ENCODE data around the gene NECAB3. TPM values are rescaled to one million over a fixed set of nuclear protein-coding genes. Genes with fewer than 3 reads are reported as not detected.

NECAB3 gene
- total RNA-seq, 1 experiment from 2014 or later, result 40.2 TPM

DNA sequence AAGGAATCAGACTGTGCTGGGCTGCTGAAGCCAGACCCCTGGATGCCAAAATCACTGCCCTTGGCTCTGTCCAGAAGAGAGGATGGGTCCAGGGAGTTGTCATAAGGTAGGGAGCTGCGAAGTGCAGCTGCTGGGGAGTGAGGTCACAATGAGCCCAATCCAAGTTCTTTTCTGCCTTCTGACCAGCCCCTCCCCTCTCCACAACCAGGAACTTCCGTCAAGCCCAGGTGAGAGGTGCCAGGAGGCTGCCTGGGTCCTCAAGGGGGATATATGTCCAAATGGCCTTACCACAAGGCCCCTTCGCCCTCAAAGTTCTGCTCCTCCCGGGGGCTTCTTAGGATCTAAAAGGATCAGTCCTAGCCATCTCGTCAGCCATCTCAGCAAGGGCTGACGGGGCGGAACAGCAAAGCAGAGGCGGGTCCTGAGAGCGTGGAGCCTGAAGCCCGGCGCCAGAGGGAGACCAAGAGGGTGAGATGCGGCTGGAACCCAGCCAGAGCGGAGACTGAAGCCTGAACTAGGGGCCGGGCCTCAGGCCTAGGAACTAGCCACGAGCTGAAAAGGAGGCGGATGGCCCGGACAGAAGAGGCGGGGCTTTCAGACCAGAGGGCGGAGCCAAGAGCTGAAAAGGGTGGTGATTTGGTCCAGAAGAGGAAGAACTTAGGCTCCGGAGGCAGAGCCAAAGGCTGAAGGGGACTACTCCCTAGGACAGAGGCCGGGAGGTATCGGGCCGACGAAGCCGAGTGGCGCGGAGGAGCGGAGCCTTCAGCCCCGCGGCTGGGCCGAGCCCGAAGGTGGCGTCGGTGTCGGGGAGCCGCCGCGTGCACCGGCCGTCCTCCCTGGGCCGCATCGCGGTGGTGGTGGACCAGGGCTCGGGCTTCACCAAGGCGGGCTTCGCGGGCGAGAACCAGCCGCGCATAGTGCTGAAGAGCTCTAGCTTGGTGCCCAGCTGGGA, 7.7 kb downstream of the NECAB3 start, which contains the start of gene ACTL10:
Gene ACTL10 (plus strand): TSS at position 651 of the 952 bp plus-strand sequence. CDS start 555 bp downstream, outside the sequence.
- no peak for DNase-seq (ENCODE audit: extremely low read depth, low read depth)

DNA sequence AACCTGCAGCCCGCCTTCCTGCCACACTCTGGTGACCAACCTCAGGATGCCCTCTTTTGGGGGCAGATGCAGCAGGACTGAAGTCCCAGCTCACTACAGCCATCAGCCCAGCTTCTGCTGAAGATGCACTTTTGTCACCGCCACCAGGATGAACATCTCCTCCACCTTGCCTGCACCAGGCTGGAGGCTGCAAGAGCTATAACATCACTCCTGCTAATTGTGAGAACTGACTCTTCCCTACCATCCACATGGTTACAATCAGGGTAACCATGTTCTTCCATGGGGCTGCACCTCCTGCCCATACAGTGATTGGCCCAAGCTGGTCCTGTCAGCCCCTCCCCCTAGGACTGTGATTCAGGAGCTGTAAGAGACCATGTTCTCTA, 9.5 kb downstream of the NECAB3 start:
- DNase-seq (ENCODE audit: extremely low read depth, low read depth), result no peak

DNA sequence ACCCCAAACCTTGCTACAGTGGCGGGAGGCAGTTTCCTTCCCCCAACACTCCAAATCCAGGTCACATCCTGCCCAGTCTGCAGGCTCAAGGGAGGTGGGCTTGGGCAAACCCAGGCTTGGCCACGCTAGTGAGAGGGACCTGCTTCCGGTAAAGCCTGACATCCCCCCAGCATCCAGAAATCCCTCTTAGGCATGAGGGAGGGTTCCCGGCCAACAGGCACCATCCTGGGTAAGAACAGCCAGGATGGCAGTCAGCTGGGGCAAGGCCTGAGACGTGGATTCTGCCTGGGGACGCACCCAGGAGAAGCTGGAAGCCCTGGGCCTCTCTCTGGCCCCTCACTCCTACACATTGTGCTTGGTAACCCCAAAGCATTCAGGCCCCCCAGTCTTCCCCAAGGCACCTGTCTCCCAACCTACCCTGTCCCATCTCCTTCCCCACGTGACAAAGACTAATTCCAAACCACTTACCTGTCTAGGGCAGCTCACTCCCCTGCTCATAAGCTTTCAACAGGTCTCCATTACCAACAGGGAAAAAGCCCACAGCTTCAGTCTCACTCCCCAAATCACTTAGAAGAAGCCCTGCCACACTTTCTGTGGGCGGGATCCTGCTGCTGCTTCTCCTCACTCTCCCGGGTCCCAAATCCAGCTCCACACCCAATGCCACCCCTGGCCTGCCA, 10.0 kb downstream of the NECAB3 start:
- DNase-seq (ENCODE audit: extremely low read depth, low read depth), result no peak

DNA sequence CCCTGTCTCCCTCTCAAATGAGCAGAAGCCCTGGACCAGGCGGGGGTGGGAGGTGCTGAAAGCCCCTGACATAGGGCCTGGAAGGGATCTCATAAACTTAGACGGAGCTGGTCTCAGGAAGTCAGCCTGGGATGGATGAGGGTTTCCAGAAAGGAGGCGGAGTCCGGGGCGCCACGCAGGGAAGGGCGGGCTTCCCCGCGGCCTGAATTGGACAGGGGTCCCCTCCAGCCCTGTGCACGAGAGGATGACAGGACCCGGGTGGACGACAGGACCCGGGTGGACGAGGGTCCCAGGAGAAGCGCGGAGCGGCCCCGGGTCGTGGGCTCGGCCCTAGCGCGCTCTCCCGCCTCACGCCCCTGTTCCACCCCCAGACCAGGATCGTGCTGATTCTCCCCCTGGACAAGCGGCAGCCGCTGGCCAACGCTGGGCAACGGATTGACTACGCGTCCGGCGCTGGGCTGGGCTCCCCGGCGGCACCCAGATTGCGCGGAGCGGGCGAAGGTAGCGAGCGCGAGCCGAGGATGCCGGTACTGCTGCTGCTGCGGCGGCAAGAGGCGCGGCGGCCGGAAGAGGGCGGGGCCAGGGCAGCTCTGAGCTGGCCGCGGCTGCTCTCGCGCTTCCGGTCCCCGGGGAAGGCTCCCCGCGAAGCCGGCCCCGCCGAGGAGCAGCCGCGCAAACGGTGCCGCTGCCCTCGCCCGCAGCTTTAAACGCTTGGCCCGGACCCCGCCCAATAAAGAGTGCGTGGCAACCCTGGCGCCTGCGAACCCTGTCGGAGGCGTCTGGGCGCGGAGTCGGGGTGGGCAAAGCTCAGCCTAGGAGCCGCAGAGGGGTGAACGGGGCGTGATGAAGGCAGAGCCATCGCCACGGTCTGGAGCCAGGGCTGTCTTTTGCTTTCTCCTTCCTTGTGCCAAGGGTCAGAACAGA, 10.8 kb downstream of the NECAB3 start:
- peak; percentile 62 for DNase-seq (ENCODE audit: extremely low read depth, low read depth)

DNA sequence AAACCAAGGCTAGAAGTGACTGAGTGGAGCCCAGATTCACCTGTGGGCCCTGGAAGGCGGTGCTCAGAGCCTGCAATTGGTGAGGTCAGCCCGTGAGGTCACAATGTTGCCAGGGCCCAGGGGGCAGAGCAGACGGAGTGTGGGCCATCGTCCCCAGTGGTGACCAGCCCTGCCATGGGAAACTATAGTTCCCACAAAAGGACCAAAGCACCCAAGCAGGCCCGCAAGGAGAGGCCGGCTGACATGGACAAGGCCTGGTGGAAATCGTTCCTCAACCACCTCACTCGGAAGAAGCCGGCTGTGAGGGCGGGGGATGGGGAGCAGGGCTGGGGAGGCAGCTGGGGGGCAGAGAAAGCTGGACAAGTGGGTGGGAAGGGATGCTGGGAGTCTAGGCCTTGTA, 12.1 kb downstream of the NECAB3 start, which contains the start of gene C20orf144:
Gene C20orf144 (plus strand): TSS at position 156 of the 400 bp plus-strand sequence. CDS start 19 bp downstream, at position 175.
- no peak for DNase-seq (ENCODE audit: extremely low read depth, low read depth)

DNA sequence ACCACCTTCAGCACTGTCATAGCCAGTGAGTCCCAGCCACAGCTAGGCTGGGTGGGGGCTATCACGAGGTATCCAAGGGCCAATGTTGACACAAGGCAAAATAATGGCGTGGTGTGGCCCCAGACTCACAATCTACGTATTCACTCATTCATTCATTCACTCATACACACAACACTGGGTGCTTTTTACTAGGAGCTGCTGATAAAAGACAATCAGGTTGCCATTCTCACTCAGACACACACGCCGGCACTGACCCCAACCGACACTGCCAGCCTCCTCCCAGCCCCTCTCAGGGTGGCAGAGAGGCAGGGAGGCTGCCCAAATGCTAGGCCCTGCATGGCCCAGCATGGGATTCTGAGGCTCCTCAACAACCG, 13.6 kb downstream of the NECAB3 start:
- no peak for DNase-seq (ENCODE audit: extremely low read depth, low read depth)

DNA sequence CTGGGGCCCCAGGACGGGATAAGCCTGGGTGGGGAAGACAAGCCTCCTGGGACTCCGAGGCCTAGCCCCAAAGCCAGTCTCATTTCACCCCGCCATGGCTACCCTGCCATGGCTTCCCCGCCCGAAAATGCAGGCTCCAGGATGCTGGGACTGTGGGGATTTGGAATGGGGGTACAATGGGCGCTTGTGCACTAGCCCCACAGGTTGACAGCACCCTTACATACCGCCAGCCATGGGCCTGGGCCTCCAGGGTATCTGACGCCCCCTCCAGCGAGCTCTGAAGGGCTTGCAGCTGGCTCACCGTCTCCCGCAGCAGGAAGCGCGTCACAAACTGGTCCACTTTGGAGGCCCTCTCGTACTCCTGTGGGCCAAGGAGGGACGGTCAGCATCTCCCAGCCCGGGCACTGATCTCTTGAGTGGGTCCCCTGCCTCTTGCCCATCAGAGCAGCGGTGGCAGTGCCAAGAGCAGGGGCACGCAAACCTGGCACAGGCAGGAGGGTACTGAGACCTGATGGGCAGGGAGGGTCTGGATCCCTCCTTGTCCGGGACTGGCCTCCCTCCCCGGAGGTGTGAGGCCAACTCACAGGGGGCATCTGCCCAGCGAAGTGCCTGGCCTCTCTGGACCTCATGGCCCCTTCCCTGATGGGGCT, 14.1 kb downstream of the NECAB3 start:
- DNase-seq (ENCODE audit: extremely low read depth, low read depth), result no peak

DNA sequence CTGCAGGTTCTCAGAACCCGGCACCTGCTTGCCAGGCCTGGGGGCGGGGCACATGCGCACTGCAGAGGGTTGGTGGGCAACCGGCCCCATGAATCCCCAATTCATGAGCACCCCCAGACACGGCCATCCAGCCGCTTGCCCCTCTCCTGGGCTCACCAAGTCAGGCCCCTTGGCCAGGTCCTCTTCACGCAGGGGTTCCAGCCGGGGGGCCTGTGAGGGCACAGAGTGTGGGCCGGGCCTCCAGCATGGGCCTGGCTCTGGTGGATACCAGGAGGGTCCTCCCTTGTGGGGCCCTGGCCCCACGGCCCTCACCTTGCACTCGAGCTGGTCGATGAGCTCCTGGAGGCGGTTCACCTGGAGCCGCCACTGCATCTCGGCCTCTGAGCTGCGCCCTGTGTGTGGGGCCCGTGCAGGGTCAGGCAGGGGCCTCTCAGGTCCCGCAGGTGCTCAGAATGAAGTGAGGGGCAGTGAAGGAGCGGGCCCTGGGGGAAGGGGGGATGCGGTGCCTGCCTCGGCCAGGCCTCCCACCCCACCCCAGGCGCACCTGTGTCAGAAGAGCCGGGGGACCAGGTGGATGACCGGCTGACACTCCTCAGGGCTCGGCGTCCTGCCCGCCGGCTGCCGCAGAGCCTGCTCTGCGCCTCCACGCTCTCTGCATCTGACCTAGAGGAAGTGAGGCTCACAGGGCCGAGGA, 14.7 kb downstream of the NECAB3 start:
- no peak for DNase-seq (ENCODE audit: extremely low read depth, low read depth)

DNA sequence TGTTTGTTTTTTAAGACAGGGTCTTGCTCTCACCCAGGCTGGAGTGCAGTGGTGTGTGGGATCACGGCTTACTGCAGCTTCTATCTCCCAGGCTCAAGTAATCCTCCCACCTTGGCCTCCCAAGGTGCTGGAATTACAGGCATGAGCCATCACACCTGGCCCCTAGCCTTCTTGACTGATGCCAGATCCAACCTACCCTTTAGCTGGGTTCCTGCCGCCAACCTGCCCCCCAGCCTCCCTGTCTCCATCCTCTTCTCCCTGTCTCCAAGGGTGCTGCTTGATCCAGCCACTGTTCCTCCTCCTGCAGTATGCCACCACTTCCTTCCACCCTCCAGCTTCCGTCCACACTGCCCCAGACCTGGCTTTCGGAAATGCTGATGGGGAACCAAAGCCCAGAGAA, 15.3 kb downstream of the NECAB3 start:
- no peak for DNase-seq (ENCODE audit: extremely low read depth, low read depth)

DNA sequence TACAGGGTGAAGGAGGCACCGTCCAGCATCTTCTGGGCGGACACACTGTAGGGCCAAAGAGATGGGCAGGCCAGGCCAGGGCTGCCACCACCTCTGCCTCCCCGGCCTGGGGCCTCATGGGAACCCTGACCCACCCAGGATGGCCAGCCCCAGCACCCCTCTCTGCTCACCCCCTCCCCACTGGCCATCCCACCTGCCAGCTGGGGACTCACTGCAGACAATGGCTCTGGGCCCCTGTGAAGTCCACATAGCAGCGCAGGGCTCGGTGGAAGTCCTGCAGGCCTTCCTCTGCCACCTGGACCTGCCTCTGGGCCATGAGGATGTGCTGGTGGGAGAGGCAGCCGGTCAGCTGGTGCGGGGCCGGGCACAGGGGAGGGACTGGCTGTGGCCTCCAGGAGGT, 15.7 kb downstream of the NECAB3 start:
- DNase-seq (ENCODE audit: extremely low read depth, low read depth), result no peak

DNA sequence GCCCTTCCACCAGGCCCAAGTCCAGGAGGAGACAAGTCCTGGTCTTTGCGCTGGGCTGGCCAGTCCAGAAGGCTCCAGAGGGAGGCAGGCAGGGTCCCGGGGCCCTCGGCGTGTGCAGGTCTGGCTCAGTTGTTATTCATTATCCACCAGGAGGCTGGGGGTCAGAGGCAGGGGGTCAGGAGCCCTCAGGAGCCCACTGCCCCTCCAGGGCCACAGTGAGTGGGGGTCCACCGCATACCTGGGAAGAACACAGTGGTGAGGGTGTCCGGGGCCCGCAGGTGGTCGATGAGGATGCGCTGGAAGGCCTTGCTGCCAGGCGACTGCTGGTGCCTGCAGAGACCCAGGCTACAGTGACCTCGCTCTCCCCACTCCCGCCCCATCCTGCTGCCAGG, 16.5 kb downstream of the NECAB3 start:
- no peak for DNase-seq (ENCODE audit: extremely low read depth, low read depth)

DNA sequence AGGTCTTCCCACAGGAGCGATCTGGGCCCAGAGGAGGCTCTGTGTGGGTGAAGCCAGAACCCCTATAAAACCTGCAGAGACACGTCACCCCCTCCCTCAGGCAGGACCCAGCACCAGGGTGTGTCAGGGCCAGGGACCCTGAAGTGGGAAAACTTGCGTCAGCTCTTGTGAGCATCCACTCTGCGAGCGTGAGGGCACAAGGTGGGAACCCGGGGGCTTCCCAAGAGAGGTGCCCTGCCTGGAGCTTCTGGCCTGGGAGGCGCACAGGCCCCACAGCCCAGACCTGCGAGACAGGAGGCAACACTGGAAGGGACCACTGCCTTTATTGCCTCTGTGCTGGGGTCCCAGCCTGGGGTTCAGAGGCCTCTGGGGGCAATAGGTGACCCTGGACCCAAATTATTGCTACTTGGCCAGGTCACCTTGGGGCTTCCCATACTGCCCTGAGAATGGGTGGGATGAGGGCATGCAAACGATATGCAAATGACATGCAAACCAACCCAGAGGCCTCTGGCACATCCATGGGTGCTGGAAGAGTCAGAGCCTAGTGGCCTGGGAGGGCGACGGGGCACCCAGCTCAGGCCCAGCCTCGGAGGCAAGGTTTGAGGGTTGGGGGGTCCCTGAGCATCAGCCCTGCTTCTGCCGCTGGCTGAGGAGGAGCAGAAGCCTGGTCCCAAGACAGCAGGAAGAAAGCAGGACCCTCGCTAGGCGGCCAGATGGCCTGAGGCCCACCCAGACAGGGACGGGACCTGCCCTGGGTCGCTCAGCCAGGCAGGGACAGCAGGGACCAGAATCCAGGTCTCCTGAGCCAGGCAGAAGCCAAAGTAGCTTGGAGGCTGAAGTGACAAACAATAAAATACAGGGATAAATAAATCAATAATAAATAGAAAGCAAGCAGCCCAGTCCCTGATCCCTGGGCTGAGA, 17.2 kb downstream of the NECAB3 start:
- DNase-seq (ENCODE audit: extremely low read depth, low read depth), result no peak

DNA sequence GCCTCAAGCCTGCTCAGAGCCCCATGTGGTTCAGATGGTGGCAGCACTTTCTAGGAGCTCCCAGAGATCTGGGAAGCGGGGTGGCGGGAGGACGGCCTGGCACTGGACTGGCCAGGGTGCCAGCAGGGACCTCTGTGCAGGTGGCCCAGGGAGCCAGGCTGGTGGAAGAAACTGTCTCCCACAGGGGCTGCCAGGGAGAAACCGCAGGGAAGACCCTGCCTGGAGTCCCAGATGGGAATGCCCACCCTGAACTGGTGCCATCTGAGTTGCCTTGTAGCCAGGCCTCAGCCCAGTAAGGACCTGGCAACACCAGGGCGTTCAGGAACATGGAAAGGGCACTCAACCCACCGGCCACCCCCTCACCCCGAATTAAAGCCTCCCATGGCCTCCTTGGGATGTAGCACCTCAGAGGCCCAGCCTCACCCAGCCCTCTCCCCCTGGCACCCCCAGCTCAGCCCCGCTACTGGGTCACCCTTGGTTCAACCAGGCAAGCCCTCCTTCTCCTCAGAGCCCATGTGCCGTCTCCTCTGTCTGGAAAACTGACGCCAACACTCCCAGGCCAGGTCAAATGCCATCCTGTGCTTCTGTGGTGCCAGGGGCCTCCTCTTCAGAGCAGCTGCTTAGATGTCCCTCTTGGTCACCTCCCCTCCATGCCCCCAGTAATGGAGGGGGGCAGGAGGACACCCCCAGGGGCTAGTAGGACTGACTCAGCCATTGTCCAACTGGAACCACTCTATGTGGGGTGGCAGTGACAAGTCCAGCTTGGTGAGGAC, 18.0 kb downstream of the NECAB3 start:
- no peak for DNase-seq (ENCODE audit: extremely low read depth, low read depth)

DNA sequence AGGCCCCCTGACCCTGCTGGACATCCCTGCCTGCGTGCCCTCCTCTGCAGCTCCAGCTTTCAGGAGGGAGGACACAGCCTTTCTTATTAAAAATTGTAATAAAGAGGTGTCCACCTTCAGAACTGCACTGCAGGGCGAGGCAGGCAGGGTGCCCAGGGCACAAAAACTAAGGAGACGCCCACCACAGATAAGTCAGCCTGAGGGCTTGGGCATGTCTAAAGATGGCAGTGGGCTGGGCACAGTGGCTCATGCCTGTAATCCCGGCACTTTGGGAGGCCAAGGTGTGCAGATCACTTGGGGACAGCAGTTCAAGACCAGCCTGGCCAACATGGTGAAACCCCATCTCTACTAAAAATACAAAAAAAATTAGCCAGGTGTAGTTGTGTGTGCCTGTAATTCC, 19.1 kb downstream of the NECAB3 start:
- no peak for DNase-seq (ENCODE audit: extremely low read depth, low read depth)

DNA sequence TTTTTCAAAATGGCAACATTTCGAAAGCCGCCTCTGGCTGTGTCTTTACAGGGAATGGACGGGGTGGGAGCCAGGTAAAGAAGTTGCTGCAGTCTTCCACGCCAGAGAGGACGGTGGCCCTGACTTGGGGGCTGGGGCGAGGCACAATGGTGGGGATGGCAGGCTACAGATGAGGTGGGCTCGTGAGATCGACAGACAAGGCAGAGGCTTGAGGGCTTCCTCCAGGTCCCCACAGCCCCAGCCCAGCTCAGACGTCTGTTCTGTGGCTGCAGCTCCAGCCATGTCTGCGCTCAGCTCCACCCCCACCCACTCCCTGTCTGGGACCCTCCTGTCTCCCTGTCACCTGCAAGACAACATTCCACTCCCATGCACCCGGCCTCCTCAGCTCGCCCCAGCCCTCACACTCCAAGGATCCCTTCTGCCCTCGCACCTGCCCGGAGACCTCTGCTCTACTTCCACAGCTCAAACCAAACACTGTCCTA, 19.5 kb downstream of the NECAB3 start:
- DNase-seq (ENCODE audit: extremely low read depth, low read depth), result no peak

DNA sequence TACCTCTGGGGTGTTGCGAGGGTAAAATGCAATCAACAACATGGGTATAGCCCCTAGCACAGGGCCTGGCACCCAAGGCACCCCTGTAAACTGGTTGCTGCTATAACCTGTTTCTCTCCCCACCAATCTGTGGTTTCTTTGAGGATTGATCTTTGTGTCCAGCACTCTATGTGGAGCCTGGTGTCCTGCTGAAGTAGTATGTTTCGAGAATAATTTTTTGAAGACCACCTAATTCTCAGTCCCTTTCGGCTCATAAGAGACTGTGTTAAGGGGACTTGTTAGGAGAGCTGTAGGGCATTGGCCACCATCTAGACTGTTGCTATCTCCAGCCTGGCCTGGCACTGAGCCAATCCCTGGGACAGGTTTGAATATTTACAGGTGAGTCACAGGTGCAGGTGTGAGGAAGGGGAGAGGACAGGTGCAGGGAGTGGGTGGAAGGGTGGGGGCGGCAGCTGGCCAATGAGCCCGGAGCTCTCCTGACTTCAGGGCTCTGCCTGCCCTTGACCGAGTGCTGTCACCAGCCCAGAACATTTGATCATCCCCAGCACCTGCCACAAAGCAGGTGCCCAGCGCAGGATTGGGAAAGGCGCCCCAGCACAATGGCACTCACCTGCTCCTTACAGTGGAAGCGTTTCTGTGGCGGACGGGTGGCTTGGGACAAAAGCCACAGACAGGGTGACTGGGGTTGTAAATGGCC, 20.2 kb downstream of the NECAB3 start:
- no peak for DNase-seq (ENCODE audit: extremely low read depth, low read depth)
